Activated effector memory CD4-positive, alpha-beta T cell treated with Interleukin-2 at 50 U/mL for 16 hours (primary cell): ENCODE results near the gene SREBF2.
"Not testable (repeated sequence)": the region's sequence is repeated elsewhere in the genome, so short reads cannot be mapped to it uniquely, and the experiment has no call there.

ENCODE experiments used
- DNase-seq: peaks from one replicate; pipeline ENCODE4 v3.0.0-alpha.2; 2020

The SREBF2 gene

DNA sequence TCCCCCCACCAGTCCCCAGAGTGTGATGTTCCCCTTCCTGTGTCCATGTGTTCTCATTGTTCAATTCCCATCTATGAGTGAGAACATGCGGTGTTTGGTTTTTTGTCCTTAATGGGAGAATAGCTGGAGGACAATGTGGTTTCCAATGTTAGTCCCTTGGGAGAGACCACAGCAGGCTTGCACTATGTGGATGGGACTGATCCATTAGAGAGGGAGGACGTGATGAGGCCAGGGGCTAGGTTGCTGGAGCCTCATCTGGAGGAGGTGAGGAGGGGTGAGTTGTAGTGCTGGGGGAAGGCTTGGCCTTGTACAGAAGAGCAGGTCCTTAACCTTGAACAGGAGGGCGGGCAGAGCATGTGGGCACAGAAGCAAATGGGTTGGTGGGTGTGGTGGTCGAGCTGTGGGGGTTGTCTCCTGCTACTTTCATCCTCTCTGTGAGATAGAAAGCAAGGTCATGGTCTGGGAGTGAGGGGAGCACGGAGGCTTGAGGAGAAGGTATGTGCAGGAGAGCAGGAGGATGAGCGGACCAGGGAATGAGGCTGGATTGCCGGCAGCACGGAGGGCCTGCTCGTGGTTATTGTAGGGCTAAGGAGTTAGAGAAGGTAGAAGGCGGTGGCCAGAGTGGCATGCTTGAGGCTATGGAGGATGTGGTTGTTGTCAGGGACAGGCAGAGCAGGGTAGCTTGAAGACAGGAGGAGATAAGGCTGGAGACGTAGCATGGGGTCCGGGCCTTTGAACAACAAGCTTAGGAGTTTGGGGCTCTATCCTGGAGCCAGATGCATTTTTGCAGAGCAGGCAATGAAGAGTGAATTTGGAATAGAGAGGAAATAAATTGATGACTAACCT is 11.2 kb upstream of the SREBF2 start:
- no peak for DNase-seq

DNA sequence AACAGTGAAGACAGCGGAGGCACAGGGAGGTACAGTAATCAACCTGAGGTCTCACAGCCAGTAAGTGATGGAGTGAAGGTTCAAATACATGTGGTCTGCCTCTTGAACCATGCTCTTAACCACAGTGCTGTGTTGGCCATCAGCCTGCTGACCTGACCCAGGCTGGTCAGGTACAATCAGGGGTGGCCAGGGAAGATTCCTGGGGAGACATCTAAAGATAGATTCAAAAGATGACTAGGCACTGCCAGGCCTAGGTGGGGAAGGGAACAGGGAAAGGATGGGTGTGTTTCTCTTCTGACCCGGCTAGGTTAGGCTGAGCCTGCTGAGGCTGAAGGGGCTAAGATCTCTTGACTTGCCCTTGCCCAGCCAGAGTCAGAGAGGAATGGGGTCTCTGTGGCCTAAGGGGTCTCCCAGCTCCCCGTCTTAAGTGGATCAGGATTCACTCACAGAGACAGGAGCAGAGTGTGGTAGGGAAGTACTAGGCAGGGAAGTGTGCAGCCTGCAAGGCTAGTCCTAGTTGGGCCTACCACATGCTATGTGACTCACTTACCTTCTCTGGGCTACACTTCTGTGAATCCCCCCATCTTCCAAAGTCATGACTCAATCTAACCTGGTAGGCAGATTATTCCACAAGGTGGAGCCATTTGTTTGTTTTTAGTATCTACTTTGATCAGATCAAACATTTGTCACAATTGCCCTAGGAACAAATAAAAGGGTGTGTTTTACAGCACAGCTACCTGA is 10.4 kb upstream of the SREBF2 start:
- no peak for DNase-seq

DNA sequence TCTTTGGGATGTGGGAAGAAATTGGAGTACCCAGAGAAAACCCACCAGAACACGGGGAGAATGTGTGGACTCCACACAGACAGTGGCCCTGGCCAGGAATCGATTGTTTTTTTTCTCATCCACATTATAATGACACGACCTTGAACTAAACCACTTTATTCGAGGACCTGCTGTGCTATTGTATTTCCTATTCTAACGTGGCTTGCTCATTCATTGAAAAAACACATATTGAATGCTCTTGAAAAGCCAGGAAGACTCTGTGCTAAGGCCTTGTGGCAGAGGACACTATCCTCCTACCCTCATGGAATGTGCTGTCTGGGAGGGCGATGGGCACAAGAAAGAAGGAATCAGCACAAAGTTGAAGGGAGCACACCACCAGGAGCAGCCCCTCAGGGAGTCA is 9.1 kb upstream of the SREBF2 start:
- DNase-seq = no peak

DNA sequence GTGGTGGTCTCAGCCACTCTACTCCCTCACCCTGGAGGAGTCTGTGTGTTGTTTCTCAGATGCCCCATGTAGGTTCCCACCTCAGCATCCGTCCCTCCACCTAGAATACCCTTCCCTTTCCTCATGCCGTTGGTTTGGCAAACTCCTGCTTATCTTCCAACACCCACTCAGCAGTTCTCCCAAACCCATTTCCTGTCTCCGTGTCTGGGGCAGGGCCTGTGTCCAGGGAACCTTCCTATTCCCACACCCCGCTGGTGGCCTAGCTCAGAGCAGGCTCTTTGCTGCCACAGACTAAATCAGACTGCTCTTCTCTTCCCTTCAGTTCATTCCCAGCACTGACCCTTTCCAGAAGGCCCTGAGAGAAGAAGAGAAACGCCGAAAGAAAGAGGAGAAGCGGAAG is 7.5 kb upstream of the SREBF2 start:
- DNase-seq = no peak

DNA sequence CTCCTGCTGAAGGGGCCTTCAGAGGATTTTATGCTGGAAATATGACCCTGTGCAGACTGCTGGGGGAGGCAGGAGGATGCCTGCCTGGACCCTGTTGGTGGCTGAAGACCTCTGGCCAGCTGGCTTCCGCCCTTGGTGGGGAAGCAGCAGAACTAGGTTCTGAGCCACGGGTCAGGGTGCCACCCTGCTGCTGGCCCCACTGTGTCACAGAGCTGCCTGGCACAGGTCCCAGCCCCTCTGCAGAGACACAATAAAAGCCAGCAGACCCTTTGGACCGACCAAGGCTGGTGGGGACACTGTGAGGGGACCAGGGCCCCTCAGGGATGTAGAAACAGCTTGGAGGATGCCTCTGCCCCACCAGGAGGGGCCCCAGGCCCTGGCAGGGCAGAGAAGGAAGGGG is 6.9 kb upstream of the SREBF2 start:
- no peak for DNase-seq

DNA sequence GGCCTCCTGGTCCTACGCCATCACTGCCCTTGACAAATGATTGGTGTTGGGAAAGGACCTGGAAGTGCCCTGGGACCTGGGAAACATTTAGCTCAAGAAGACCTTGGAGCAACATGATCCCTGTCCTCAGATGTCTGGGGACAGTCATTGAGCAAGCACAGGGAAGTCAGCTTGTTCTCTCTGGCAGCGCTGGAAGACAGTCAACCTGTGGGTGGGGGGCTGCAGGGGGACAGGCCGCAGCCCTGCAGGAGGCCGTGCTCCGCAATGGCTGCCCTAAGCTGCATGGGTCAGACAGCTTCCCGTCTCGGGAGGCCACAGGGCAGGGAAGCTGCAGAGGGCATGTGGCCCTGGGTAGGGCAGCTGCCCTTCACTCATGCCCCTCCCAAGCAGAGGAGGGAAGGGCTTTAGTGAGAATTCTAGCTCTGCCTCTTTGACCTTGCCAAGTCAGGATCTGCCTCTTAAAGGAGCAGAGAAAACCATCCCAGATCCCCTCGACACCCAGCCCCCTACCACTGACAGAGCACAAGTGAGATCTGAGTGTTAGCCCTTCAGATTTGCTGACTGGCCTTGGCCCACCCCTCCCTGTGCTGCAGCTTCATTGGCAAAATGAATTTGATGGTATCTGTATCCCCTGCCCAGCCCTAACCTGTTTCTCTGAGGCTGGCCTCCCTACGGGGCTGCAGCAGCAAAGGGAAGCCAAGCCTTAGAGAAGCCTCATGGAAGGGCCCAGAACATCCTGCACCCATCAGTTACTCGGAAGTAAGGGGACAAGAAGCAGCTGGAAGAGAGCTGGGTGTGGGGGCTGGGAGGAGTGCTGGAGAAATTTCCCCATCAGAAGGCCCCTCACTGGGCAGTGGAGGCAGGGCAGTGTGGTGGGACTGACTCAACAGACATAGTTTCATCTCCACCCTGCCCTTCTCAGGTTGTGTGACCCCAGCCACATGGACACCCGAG is 6.2 kb upstream of the SREBF2 start:
- no peak for DNase-seq

DNA sequence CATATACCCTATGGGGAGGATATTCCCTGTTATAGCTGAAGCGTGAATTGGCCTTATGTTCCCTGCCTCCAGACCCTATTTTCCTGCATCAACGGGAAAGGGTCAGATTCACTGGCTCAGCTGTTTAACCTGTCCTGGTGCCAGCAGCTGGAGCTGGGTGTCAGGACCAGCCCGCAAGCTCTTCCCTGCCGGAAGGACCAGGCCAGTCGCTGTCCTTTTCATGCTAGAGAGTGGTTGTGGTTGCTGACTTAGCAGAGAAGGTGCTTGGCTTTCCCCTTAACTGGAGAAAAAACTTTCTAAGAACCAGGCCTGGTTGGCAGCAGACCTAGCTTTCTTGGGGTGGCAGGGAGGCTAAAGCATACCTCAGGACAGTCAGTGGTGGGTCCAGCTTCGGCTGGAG is 5.2 kb upstream of the SREBF2 start:
- DNase-seq = no peak

DNA sequence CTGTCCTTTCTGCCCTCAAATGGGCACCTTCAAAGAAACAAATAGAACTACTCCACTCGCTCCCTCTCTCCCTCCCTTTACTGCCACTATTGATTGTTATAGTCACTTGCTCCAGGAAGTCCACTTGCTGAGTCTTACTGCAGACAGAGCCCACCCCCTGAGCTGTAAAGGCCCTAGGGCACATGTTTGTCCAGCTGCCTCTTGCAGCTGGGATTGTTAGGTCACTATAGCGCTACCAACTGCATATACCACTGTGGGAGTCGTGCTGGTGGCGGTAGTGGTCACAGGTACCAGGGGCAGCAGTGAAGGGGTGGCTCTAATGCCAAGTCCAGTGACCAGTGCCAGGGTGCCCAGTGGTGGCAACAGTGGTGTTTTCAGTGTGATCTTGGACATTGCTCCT is 4.4 kb upstream of the SREBF2 start:
- no peak for DNase-seq

DNA sequence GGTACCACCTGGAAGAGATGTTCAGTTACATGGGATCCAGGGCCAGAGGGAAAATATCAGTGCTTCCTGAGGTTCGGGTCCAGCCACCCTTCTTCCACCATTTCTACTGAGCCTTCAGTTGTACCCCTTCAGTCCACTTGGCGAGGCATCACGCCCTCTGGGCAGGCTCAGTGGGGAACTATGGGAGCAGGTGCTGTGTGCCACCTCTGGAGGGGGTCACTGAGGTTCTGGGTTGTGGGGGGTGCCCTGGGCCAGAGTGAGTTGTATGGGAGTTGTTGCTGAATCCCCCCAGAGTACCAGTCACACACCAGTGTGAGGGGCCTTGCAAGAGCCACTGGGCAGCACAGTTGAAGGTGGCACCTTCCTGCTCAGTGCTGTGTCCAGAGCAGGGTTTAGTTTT is 2.7 kb upstream of the SREBF2 start:
- DNase-seq = no peak

DNA sequence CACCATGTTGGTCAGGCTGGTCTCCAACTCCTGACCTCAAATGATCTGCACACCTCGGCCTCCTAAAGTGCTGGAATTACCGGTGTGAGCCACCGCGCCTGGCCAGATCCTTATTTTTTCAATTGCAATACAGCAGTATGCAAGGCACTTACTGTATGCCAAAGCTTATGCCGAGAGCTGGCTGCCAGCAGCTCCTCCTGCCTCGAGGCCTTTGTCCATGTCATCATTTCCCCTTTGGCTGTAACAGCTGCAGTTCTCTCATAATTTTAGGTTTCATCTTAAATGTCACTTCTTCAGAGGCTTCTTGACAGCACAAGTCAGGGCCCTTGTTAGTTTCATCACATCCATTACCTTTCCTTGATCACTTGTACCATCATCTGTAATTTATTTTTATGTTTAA is 1.5 kb upstream of the SREBF2 start:
- DNase-seq = no peak

DNA sequence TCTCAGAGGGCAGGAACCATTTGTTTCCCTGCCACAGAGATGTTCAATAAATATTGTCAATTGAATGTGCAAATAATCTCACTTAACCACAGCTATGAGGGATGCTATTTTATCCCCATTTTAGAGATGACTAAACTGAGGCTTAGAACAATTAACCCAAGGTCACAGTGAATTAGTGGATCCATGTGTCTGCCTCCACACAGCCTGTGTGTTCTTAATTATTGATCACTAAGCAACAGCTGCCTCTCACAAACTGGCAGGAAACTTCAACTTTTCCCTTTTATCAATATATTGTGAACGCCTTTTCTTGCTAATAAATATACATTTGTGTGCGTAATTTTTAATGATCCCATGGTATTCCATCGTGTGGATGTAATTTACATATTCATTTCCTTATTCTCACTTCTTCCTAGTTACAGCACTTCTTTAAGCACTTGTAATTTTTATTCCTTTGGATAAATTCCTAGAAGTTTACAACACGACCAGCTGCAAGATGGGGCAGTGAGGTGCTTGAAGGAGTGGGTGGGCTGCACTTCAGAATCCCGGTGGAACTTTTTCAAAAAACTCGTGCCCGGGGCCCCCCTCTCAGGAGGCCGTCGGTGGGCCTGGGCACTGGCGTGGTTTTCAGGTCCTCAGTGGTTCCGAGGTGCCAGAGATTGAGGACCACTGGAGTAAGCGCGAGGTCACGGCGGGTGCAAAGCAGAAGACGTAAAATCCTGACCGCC is 915 bp upstream of the SREBF2 start:
- no peak for DNase-seq

DNA sequence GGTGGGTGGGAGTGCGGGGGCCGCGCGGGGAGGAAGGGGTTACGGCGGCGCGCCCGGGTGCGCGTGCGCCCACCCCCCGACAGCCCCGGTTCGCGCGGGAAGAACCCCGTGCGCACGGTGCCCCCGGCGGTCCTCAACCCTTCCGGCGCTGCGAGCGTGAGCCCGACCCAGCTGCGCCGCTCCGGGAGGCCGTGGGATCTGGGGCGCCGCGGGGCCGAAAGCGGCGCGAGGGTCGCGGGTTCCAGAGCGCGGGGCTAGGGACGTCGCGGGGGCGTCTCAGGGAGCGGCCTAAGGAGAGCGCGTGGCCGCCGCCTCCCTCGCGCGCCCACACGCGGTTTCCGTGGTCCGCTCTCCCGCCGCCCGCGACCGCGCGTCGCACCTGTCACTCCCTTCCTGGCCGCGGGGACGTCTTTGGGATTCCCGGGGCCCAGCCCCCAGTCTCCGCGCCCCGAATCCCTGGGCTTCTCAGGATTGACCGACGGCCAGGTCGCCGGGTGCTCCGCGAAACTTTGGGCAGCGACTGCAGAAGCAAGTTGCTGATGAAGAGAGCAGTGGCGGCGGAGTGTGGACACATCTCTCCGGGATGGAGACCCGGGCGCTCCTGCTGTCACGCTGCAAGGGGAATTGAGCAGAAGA is 582 bp downstream of the SREBF2 start:
- DNase-seq = peak; percentile 34

DNA sequence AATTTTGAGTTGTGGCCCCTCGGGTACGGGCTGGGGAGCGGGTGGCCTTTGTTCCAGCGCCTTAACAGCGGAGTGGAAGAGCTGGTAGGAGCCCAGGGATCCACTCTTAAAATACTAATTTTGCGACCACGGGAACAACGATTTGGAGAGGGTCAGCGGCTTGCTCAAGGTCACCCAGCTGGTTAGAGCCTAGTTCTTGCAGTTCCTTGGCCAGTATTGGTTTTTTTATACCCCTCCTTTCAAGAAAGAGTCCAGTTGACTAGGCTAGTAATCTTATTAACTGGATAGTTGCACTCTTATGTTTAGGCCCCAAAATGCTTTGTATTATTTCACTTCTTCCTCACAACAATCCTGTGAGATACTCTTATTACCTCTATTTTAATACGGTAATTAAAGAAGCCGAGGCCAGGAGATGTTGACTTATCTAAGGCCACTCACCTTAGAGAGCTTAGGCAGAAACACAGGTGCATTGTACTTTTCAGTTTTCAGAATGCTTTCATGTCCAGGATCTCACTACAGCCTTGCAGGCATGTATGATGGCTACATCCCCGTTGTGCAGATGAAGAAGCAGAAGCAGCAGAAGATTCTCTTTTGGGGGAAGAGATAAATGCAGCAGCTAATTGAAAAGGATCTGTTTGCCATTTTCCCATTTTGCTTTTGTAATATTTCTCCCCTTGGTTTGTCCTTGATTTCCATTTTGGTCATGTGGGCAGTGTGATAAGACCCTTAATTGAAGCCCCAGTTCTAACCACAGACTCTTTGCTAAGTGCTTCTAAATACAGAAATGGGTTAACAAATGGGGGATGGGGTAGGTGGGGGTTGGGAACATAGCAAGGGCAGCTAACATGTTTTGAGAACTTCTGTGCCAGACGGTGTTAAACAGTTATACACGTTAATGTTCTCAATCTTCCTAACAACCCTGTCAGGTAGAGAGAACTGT is 1.4 kb downstream of the SREBF2 start:
- no peak for DNase-seq

DNA sequence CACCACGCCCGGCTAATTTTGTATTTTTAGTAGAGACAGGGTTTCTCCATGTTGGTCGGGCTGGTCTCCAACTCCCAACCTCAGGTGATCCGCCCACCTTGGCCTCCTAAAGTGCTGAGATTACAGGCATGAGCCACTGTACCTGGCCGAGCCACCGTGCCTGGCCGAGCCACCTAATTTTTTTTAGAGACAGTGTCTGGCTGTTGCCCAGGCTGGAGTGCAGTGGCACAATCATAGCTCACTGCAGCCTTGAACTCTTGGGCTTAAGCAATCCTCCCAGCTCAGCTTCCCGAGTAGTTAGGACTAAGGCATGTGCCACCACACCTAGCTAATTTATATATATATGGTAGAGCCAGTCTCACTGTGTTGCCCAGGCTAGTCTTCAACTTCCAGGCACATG is 2.6 kb downstream of the SREBF2 start:
- not testable (repeated sequence) for DNase-seq

DNA sequence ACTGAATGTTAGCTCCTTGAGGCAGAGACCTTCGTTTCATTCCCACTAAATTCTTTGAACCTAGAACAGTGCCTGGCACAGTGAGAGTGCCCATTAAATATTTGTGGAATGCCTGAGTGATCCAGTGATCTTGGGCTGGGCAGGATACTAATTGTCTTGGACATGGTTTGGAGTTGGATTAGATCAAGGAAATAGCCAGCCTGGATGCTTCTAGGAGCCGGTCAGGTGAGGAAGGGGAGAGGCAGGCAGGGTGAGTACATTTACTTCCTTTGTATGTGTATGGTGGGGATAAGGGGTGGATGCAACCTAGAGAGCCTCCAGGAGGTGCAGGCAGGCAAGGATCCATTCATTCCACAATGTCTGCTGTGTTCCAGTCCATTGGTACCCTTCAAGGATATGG is 3.6 kb downstream of the SREBF2 start:
- DNase-seq = no peak

DNA sequence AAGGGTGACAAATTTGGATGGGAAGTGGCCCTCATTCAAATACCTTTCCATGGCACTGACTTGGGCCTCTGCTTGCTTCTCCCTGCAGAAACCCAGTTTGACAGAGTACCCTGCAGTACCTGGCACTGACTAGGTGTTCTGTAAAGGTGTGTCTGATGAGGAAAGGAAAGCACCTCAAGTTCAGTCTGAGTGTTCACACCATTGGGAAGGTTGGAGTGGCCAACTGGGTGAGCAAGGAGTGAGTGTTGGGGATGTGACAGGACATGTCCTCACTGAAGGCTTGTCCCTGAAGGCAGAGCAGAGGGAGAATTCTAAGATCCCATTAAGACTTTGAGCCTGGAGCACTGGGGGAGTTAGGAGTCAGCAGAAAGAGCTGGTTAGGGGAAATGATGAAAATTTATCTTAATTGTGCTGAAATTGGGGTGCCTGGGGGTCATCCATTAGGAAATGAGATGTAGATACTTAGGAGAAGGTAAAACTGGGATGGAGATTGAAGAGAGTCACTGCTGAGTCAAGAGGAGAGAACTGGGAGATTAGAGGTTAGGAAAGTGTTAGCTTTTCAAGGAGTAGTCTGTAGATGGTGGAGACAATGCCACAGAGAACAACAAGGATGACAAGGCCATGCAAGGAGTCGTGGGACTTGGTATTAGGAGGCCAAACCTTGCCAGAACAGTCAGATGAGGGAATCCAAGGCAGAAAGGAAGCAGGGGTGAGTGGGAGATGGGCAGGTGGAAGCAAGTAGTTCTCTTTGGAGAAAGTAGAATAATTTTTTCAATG is 6.1 kb downstream of the SREBF2 start:
- DNase-seq = no peak

DNA sequence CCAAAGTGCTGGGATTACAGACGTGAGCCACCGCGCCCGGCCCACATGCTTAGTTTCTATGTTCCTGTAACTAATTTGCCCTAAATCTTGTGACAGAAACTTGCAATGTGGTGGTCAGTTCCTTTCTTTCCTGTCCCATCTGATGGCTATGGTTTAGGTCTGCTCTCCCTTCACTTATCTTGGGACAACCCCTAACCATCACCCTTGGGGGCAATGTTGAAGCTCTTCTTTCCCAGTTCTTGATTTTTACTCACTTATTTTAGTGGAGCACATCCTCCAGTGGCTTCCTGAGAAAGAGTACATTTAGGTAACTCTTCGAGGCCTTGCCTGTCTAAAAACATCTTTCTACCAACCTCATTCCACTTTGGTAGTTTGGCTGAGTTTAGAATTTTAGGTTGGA is 7.3 kb downstream of the SREBF2 start:
- DNase-seq = no peak

DNA sequence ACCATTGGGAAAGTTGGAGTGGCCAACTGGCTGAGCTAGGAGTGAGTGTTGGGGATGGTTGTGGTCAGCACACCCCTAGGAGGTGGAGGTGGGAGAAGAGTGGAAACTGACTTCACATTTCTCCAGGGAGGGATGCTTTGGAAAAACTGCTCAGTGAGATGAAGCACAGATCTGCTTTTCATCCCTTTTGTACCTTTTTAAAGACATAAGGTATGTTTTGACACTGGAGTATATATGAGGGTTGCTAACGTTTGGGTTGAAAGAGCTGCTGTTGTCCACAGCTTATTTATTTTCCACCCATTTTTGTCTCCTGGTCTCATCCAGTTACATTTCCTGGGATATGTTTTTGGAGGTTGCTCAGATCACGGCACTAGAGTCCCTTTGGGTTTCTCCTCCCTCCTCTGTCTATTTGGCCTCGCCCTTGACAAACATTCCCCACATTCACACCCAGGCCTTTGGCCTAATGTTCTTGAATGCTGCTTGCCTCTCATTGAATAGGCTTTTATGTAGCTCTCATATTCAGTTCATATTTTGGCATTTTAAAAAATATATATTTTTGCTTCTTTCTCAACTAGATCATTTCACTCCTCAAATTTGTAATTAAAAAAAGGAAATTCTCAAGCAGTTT is 8.3 kb downstream of the SREBF2 start:
- DNase-seq = no peak
